GM12878 (cell line): ENCODE measurements around the gene GRM7.

Experiments
- CTCF ChIP-seq, 3 experiments: IDR thresholded peaks in 2 of 3; conservative IDR thresholded peaks in 1 of 3; 2 replicates each; pipeline ENCODE4 v1.5.1; 2011; ENCODE audit warnings: low read depth in 3 of 3, low read length in 3 of 3, mild to moderate bottlenecking in 3 of 3, control low read depth in 2 of 3, moderate library complexity in 2 of 3, inconsistent platforms in 1 of 3, mixed read lengths in 1 of 3; ENCODE audit not compliant: control insufficient read depth in 2 of 3, insufficient read depth in 1 of 3; ENCODE audit errors: extremely low read depth in 1 of 3
- EZH2 ChIP-seq: IDR thresholded peaks from 2 replicates; pipeline ENCODE4 v1.6.1; 2012; ENCODE audit warnings: low read depth, mild to moderate bottlenecking, control low read depth, inconsistent platforms, low read length, borderline replicate concordance; ENCODE audit not compliant: control insufficient read depth

- TF ChIP-seq EZH2, result no peak
- no peak for TF ChIP-seq CTCF (IDR thresholded peaks at IDR 0.05 in 2 of 3, conservative IDR thresholded peaks at IDR 0.05 in 1 of 3; ENCODE audit: control insufficient read depth in 2 of 3, extremely low read depth in 1 of 3, insufficient read depth in 1 of 3, low read depth in 3 of 3, low read length in 3 of 3)
Measured at GRCh38 chr3:7193269-7193668, 332.4 kb downstream of the GRM7 start.
